8988T (cell line): ENCODE measurements around the gene SLC9A8.
A peak's percentile ranks its signal among the peaks of the same experiment; 100 is the strongest.
"Not testable (repeated sequence)": the region's sequence is repeated elsewhere in the genome, so short reads cannot be mapped to it uniquely, and the experiment has no call there.

Experiments
- DNase-seq: peaks from one replicate; pipeline ENCODE4 v3.0.0; 2011

The SLC9A8 gene

DNA sequence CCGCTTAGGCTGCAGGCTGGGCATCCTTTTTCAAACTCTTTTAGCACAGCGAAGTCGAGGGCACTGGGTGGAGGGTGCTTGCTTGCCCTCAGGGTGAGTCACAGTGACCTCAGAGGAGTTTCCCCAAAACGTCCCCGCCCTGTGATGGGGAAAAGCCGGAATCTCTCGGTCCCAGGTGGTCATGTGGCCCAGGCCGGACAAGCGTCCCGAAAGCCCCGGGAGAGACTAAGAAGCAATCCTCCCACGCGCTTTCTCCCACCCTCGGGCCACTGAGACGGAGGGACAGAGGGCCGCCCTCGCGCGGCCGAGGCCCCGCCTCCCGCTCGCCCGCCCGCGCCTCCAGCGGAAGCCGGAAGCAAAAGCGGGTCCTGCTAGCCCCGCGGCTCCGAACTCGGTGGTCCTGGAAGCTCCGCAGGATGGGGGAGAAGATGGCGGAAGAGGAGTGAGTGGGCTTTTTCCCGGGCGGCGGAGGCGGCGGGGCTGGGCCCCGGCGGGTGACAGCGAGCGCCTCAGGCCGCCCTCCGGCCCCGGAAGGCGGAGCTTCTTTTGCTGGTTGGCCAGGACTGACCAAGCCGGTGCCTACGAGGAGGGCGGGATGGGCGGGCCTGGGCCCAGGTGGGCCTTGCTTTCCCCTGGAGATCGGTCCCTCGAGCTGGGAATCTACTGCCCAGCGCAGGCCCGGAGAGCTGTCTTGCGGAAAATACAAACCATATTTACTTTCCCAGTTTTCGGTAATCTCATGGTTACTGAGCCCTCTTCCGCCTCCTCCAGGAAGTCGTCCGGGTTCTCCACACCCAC, at the start of gene SLC9A8:
Gene SLC9A8, plus strand, starts transcription at position 322 of the 798 bp plus-strand sequence. Its CDS starts 95 bp downstream, at position 417.
- peak; percentile 72 for DNase-seq

DNA sequence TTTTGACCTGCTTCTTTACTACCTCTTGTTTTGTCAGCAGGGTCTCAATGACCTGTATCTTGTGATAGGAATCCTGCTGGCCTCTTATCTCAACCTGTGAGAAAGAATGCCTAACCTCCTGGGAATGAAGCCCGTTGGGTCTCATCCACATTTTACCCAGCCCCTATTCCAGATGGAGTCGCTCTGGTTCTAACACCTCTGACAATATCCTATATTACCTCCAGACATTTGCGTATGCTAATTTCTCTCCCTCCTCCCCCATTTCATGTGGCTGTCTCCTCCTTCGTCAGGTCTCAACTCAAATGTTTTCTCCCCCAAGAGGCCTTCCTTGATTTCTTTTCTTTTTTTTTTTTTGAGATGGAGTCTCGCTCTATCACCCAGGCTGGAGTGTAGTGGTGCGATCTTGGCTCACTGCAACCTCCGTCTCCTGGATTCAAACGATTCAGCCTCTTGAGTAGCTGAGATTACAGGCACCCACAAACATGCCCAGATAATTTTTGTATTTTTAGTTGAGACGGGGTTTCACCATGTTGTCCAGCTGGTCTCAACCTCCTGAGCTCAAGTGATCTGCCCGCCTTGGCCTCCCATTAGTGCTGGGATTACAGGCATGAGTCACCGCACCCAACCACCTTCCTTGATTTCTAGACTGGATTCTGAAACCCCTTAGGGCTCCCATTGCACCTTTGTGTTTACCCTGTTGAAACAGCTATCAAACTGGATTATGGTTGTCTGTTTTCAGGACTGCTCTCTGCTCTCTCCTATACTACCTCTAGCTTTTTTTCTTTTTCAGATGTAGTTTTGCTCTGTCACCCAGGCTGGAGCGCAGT, 49.5 kb upstream of the SLC9A8 start:
- DNase-seq = no peak

- DNase-seq = no peak
Measured at GRCh38 chr20:49765413-49765736, 47.3 kb upstream of the SLC9A8 start.

DNA sequence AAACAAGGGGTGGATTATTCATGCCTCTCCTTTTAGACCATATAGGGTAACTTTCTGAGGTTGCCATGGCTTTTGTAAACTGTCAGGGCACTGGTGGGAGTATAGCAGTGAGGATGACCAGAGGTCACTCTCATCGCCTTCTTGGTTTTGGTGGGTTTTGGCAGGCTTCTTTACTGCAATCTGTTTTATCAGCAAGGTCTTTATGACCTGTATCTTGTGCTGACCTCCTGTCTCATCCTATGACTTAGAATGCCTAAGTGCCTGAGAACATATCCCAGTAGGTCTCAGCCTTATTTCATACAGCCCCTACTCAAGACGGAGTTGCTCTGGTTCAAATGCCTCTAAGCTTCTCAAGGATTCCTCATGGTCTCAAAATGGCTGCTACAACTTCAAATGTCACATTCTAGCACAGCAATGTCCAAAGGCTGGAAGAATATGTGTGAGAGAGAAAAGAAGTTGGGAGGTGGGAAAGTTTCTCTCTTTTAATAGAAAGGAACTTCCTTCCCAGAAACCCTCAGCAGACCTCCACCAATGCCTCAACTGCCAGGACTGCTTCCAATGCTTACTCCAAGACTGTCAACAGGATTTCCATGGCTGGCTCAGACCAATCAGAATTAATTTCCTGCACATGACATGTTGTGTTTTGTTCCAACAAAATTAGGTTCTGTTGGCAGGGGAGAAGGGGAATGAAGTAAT, 46.6 kb upstream of the SLC9A8 start:
- no peak for DNase-seq

DNA sequence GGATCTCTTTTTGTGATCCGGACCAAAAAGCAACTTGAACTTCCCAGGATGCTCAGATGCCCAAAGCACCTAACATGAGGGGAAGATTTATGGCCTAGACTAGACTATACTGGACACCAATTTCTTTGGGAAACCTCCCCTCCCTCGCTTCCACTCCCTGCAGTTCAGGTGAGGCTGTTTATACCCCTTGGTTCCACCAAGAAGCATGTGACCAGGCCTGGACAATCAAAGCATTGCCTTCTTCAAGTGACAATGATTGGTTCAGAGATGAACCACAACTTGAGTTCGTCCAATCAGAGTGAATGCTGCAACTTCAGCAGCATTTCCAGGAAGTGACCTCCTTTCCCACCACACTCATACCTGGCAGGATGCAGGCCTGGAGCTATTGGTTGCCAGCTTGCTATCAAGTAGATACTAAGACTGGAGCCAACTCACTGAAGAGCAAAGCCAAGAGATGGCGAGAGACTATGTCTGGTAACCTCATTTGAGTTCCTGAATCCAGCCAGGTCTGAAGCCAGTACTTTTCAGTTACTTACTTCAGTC, 45.6 kb upstream of the SLC9A8 start:
- no peak for DNase-seq

GRCh38 chr20:49768204-49769047, 44.2 kb upstream of the SLC9A8 start:
- DNase-seq = no peak

DNA sequence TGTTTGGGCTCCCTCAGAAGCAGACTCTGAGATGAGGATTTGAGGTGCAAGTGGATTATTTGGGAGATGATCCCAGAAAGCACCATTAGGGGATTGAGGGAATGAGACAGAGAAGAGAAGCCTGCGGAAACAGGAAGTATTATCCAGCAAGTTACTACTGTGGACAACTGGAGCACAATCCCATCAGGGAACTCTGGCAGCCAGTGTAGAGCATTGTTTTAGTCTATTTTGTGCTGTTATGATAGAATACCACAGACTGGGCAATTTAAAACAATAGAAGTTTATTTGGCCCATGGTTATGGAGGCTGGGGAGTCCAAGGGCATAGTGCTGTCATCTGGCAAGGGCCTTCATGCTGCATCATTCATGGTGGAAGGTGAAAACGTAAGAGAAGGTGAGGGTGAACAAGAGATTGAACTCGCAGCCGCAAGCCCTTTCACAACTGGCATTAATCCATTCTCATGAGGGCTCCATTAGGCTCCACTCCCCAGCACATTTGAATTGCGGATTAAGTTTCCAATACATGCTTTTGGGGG, 43.5 kb upstream of the SLC9A8 start:
- no peak for DNase-seq

GRCh38 chr20:49770634-49771033, 42.0 kb upstream of the SLC9A8 start:
- no peak for DNase-seq

- DNase-seq = not testable (repeated sequence)
Measured at GRCh38 chr20:49774213-49774612, 38.4 kb upstream of the SLC9A8 start.

- DNase-seq = peak; percentile 34
Measured at GRCh38 chr20:49775229-49775693, 37.4 kb upstream of the SLC9A8 start.

DNA sequence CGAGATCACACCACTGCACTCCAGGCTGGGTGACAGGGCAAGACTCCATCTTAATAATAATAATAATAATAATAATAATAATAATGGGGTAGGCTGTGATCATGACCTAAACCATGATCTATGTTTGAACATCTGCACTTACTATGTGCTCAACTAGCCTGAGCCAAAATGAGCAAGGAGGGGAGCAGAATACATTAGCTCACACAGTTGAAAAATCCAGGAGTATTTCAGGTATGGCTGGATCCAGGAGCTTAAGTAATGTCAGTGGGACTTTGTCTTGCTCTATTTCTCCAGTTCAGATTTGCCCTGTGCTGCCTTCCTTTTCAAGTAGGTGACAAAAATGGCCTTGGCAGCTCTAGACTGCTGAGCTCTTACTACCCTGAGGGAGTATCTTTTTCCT, 32.7 kb upstream of the SLC9A8 start:
- no peak for DNase-seq

DNA sequence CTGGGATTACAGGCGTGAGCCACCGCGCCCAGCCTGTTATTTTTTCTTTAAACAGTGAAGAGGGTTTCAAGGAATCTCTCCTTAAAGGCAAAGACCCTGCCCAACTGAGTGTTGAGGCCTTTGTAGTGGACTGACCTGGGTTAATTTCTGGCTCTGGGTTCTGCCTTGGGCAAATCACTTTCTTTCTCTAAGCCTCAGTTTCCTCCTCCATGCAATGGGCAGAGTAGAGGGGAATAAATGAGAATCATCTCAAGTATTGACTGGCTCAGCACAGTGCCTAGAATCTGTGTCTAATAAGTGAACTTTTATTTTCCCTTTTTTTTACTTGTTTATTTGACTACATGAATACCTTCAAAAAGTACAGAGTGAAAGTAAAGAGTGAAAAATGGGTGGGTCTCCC, 31.0 kb upstream of the SLC9A8 start:
- no peak for DNase-seq

GRCh38 chr20:49782439-49782838, 30.2 kb upstream of the SLC9A8 start:
- not testable (repeated sequence) for DNase-seq

- DNase-seq = not testable (repeated sequence)
Measured at GRCh38 chr20:49783021-49783995, 29.3 kb upstream of the SLC9A8 start.

- no peak for DNase-seq
Measured at GRCh38 chr20:49784291-49784690, 28.3 kb upstream of the SLC9A8 start.

- DNase-seq = no peak
Measured at GRCh38 chr20:49785149-49785851, 27.3 kb upstream of the SLC9A8 start.

- DNase-seq = no peak
Measured at GRCh38 chr20:49785852-49786175, 26.8 kb upstream of the SLC9A8 start.

DNA sequence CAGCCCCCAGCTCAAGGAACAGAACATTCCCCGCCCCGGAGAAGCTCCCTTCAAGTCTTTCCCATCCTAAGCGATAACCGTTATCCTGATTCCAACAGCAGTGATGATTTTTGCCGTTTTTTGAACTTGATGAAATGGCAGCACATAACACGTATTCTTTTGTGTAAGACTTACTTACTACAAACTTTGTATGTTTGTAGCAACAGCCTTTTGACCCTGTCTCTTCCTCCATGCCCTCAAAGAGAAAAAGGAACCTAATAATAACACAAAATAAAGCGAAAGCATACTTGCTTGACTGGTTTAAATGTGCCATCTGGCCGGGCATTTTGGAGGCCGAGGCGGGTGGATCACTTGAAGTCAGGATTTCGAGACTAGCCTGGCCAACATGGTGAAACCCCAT, 26.4 kb upstream of the SLC9A8 start:
- DNase-seq = no peak

GRCh38 chr20:49786668-49787370, 25.8 kb upstream of the SLC9A8 start:
- DNase-seq = no peak
